Thyroid gland (tissue), 4 donors: ENCODE results near the gene HK3. TPM values are rescaled to one million over a fixed set of nuclear protein-coding genes. Genes with fewer than 3 reads are reported as not detected.

Experiments
- DNase-seq, 2 donors: peaks; one replicate each; pipeline ENCODE4 v3.0.0-alpha.2; 2019
- H3K27ac ChIP-seq, 3 donors: fragments of 200-600 bp; sonication (generic); 1 replicate in 2 of 3; 2 replicates in 1 of 3; pipeline ENCODE4 v1.5.1; 2016 to 2019; ENCODE audit warnings: mild to moderate bottlenecking in 1 of 3, moderate library complexity in 1 of 3
- H3K27me3 ChIP-seq: fragments of 200-600 bp; sonication (generic); one replicate; pipeline ENCODE4 v1.5.1; 2019
- H3K36me3 ChIP-seq, 2 donors: fragments of 200-600 bp; sonication (generic); one replicate each; pipeline ENCODE4 v1.5.1; 2016 to 2019
- H3K4me1 ChIP-seq, 2 donors: fragments of 200-600 bp; sonication (generic); one replicate each; pipeline ENCODE4 v1.5.1; 2017 to 2019
- H3K4me3 ChIP-seq, 3 donors: fragments of 200-600 bp; sonication (generic); replicated peaks in 1 of 3; 1 replicate in 2 of 3; 2 replicates in 1 of 3; pipeline ENCODE4 v1.5.1; 2016; ENCODE audit warnings: mild to moderate bottlenecking in 1 of 3
- H3K9me3 ChIP-seq: fragments of 200-600 bp; sonication (generic); one replicate; pipeline ENCODE4 v1.5.1; 2017
- POLR2A ChIP-seq, 2 donors: fragments of 450-650 bp; IDR thresholded peaks; one replicate each; pipeline ENCODE4 v1.6.1; 2017; ENCODE audit warnings: antibody characterized with exemption in 2 of 2, mild to moderate bottlenecking in 2 of 2, moderate library complexity in 1 of 2
- WGBS, 2 donors: methylation state at CpG; one replicate each; pipeline ENCODE4 v1.1.5; 2017; 5-methylcytosine and 5-hydroxymethylcytosine counted together
- intact Hi-C: fragments of 100-400 bp; cut with DNase I; formaldehyde crosslinking; loops from one replicate; pipeline ENCODE4 v1.15.1; 2023
- total RNA-seq, 4 donors: library from RNA; depleted of rRNA; stranded (reverse); fragments of >200 nt; gene quantifications; one replicate each; pipeline ENCODE4 v1.2.3, GENCODE V29; 2016
- TF ChIP-seq, protein P1 (sequence below), 6 experiments: fragments of 200-600 bp in 3 of 6; fragments of 450-650 bp in 3 of 6; sonication (generic) in 3 of 6; IDR thresholded peaks; one replicate each; pipeline ENCODE4 v1.5.1; 2016 to 2019; ENCODE audit warnings: antibody characterized with exemption in 6 of 6, mild to moderate bottlenecking in 2 of 6, inconsistent platforms in 1 of 6, moderate library complexity in 1 of 6

The HK3 gene
- total RNA-seq, 4 donors from 2014 or later, result 0.67 to 3.1 (median 2.1) TPM

DNA sequence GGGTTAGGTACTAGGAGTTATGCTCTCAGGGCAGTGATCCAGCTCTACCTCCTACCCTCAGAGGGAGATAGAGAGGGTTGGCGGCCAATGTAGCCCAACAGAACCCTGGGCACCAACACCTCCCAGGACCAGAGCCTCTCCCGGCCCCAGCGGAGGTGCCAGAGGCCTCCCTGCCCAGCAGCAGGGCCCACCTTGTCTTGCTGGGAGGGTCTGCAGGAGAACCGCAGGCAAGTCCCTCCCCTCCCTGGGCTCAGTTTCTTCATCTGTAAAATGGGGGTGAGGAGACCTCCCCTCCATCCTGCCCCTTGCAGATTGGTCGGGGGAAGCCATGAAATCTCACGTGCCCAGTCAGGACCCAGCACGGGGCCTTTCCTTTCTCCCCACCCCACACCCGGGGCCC is 34.4 kb downstream of the HK3 start:
- H3K4me1 ChIP-seq, result no peaks in the 10 kb centered on the region
- H3K27me3 ChIP-seq, result no peaks in the 10 kb centered on the region
- H3K4me3 ChIP-seq, result no peak overlapping the region
- intact Hi-C loops, result no loop called here
- no peak for DNase-seq
- no peak overlapping the region for H3K27ac ChIP-seq
- no peaks in the 10 kb centered on the region for H3K9me3 ChIP-seq
- 76 to 83% methylated on average over 5 to 8 of the region's 8 CpGs for WGBS, 2 donors
- no peaks in the 10 kb centered on the region for H3K36me3 ChIP-seq
- no peak for TF ChIP-seq POLR2A (IDR thresholded peaks at IDR 0.05)
- TF ChIP-seq, protein P1, sequence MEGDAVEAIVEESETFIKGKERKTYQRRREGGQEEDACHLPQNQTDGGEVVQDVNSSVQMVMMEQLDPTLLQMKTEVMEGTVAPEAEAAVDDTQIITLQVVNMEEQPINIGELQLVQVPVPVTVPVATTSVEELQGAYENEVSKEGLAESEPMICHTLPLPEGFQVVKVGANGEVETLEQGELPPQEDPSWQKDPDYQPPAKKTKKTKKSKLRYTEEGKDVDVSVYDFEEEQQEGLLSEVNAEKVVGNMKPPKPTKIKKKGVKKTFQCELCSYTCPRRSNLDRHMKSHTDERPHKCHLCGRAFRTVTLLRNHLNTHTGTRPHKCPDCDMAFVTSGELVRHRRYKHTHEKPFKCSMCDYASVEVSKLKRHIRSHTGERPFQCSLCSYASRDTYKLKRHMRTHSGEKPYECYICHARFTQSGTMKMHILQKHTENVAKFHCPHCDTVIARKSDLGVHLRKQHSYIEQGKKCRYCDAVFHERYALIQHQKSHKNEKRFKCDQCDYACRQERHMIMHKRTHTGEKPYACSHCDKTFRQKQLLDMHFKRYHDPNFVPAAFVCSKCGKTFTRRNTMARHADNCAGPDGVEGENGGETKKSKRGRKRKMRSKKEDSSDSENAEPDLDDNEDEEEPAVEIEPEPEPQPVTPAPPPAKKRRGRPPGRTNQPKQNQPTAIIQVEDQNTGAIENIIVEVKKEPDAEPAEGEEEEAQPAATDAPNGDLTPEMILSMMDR (IDR thresholded peaks at IDR 0.05), result no peak

DNA sequence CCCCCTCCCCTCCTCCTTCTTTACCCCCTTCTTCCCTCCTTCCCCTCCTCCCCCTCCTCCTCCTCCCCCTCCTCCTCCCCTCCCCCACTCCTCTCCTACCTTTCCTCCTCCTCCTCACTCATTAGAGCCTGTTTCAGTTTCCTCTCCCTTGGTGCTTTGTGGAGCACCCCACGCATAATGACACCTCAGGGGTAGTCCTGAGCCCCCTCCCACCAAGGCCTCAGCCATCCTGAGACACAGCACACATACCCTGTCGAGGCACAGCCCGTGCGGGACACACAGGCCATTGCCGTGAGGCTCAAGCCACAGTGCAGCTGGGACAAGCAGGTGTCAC is 35.4 kb downstream of the HK3 start:
- no peak for TF ChIP-seq POLR2A (IDR thresholded peaks at IDR 0.05)
- TF ChIP-seq, protein P1 (IDR thresholded peaks at IDR 0.05), result no peak
- Histone ChIP-seq H3K27me3 (no peaks in the 10 kb centered on the region), H3K27ac (no peak overlapping the region), H3K36me3 (no peaks in the 10 kb centered on the region), H3K4me3 (no peak overlapping the region), H3K4me1 (no peaks in the 10 kb centered on the region), H3K9me3 (no peaks in the 10 kb centered on the region)
- no peak for DNase-seq
- intact Hi-C loops, result no loop called here
- 47 to 55% methylated on average over 5 of the region's 5 CpGs for WGBS, 2 donors

DNA sequence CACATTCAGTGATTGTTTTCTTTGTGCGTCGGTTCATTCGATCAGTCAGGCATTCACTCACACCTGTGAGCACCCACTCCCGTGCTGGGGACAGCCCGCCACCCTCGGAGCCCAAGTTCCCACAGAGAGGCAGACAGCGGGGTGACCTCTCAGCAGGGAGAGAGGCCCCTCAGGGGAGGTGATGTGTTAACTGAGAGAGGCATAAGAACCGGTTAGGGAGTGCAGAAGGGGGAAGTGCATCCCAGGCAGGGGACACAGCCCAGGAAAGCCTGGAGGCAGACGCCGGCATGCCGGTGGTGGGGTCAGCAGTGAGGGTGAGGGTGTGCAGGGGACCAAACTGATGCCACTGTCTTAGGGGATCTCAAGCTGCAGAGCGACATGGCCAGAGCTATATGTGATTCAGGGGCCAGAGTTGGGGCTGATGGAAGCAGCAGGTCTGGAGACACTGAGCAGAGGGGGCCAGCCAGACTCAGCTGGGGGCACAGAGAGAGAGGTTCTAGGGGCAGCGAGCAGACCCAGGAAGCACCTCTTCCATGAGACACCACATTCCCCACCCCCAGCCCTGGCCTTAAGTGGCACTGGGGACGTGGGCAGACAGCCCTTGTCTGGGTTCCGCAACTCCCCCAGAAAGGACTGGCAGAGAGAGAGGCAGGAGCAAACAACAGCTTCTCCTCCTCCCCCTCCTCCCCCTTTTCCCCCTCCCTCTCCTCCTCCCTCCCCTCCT is 35.9 kb downstream of the HK3 start:
- no peak for TF ChIP-seq POLR2A (IDR thresholded peaks at IDR 0.05)
- TF ChIP-seq, protein P1 (IDR thresholded peaks at IDR 0.05), result no peak
- Histone ChIP-seq H3K36me3 (no peaks in the 10 kb centered on the region), H3K4me1 (no peaks in the 10 kb centered on the region), H3K9me3 (no peaks in the 10 kb centered on the region), H3K27ac (no peak overlapping the region), H3K4me3 (no peak overlapping the region), H3K27me3 (no peaks in the 10 kb centered on the region)
- intact Hi-C loops, result no loop called here
- DNase-seq, result no peak
- WGBS, 2 donors, result 19% methylated on average over 15 of the region's 15 CpGs

DNA sequence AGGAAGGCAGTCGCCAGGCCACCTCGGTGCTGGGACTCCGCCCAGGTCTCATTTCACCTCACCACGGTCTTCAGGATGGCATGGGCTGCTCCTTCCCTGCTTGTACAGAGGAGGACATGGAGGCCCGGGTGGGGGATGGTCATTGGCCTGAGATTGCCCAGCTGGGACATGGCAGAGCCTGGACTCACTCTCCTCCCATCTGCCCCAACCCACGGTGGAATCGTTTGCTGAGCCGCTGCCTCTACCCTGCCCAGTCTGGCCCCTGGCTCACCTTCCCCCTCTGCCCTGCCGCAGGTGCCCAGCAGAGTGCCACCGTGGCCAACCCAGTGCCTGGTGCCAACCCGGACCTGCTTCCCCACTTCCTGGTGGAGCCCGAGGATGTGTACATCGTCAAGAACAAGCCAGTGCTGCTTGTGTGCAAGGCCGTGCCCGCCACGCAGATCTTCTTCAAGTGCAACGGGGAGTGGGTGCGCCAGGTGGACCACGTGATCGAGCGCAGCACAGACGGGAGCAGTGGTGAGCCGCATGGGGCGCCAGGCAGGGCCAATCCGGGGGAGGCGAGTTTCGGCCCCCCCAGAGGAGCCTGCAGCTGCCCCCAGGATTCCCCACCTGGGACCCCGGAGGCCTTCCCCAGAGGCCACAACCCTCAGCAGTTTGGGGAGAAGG is 36.7 kb downstream of the HK3 start:
- WGBS, 2 donors, result 64 to 71% methylated on average over 6 to 14 of the region's 28 CpGs
- no peaks in the 10 kb centered on the region for H3K36me3 ChIP-seq
- no peaks in the 10 kb centered on the region for H3K4me1 ChIP-seq
- no peak for DNase-seq
- TF ChIP-seq POLR2A (IDR thresholded peaks at IDR 0.05), result no peak
- TF ChIP-seq, protein P1 (IDR thresholded peaks at IDR 0.05), result no peak
- intact Hi-C loops, result no loop called here
- no peak overlapping the region for H3K4me3 ChIP-seq
- H3K9me3 ChIP-seq, result no peaks in the 10 kb centered on the region
- H3K27me3 ChIP-seq, result no peaks in the 10 kb centered on the region
- H3K27ac ChIP-seq, result no peak overlapping the region

DNA sequence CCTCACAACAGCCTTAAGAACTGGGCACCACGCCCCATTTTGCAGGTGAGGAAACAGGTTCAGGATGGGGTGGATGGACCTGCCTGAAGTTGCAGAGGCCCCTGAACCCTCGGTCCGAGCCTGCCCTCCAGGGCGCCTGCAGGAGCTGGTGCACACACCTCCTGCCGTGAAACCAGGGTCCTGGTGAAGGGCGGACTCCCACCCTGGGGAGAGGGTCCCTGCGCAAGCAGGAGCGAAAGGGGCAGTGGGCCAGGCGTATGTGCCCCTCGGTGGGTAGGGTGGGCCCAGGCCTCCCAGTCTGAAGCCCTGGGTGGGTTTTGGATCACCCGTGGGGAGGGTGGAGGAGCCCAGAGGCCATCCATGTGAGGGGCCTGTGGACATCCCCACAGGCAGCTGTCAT is 37.9 kb downstream of the HK3 start:
- Histone ChIP-seq H3K27me3 (no peaks in the 10 kb centered on the region), H3K4me1 (no peaks in the 10 kb centered on the region), H3K9me3 (no peaks in the 10 kb centered on the region), H3K27ac (no peak overlapping the region), H3K36me3 (no peaks in the 10 kb centered on the region), H3K4me3 (no peak overlapping the region)
- 88 to 92% methylated on average over 9 of the region's 11 CpGs for WGBS, 2 donors
- no peak for DNase-seq
- TF ChIP-seq POLR2A (IDR thresholded peaks at IDR 0.05), result no peak
- TF ChIP-seq, protein P1 (IDR thresholded peaks at IDR 0.05), result no peak
- intact Hi-C loops, result no loop called here
